GM19043 (cell line): ENCODE measurements around the gene SUB1.

ENCODE experiments used
- ATAC-seq: cut with Tn5 transposase; IDR thresholded peaks from one replicate; pipeline ENCODE4 v1.9.1; 2021; ENCODE audit warnings: low read depth; ENCODE audit not compliant: unreplicated experiment

Gene SUB1

DNA sequence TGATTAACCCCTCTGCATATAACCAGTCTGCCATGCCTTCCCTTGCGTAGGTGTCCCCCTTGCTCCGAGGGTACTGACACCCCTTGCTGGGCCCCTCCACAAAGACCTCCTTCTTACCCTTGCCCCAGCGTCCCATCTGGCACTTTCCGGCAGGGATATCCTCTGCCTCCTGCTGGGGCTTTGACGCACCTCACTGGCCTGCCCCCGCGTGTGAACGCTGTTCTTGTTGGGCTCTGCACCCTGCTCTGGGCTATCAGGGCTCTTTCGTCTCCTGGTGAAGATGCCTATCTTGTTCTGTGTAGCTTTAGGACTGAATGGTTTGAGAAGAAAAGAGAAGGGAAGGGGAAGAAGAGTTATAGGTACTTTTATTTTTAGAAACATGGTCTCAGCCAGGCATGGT is 53.0 kb downstream of the SUB1 start:
- ATAC-seq, result no peak

DNA sequence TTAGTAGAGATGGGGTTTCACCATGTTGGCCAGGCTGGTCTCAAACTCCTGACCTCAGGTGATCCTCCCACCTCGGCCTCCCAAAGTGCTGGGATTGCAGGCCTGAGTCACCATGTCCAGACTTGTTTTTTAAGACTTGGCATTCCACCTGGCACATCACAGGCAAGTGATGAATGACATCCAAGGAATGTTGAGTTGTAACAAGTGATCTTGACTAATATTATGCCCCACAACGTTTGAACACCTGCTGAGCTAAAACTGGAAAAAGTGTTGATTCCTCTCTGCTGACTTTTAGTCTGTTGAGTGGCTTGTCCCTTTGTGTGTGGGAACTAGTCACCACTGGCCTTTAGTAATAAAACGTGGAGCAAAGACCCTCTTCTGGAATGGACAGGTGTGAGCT is 54.6 kb downstream of the SUB1 start:
- no peak for ATAC-seq

DNA sequence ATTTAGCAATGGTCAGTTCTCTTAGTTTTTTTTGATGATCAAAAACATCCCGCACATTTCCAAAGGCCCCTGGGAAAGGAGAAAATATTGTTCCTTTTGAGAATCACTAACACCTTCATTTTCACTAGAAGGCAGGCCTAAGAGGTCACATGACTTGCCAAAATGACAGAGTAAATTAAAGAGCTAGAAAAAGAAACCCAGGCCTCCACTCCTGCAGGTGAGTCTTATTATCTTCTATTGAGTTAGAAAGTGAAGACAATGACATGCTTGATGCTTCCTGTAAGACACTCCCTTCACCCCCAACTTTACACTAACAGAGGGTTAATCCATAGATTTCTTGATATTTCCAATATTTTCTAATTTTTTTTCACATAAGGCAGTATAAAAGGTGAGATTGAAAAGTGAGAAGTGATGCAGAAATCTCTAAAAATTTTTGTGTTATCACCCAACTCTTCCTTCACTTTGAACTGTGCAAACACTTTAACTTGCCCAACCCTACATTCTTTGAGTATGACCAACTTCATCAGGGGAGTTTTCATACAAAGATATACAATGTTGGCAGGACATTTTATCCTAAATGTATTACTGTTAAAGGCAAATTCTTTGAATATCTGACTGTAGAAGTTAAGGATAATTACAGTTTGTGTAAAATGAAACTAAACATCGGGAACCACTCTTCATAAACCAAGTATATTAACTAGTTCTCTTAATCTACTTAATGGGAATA is 57.1 kb downstream of the SUB1 start:
- no peak for ATAC-seq

DNA sequence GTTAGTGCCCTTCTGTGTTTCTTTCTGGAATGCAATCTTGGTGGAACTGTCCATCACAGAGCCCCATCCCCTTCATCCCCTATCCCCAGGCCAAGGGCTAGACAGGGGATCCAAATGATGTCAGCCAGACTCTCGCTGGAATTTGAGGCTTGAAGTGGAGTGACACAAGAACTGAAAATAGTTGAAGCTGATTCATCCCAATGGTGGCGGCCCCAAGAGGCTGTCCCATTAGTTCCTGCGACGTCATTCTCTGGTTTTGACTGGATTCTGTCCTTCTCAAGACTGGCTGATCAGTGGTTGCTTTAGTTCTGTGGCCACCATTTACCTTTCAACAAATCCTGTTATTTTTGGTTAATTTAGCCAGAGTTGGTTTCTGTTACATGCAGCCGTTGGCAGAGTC is 59.9 kb downstream of the SUB1 start:
- ATAC-seq, result no peak

GRCh38 chr5:32646061-32646969 is 61.0 kb downstream of the SUB1 start:
- no peak for ATAC-seq

GRCh38 chr5:32651088-32651487 is 65.7 kb downstream of the SUB1 start:
- no peak for ATAC-seq

DNA sequence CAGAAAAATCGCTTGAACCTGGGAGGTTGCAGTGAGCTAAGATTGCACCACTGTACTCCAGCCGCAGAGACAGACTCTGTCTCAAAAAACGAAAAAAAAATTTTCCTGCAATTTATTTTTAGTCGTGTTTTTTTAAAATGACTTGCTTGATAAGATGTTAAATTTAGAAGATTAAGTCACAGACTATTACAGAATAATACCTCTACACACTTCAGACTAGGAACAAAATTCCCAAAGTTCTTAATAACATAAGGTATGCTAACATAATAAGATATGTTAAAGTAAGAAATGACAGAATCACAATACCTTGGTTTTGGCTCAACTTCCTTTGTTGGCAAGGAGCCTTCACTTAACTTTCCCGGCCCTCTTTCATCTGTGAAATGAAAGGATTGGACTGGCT is 66.3 kb downstream of the SUB1 start:
- no peak for ATAC-seq
